ENCODE data around the gene TMEM25. TPM values are rescaled to one million over a fixed set of nuclear protein-coding genes. Genes with fewer than 3 reads are reported as not detected.

Gene TMEM25
- total and polyA plus RNA-seq, 2 of the 13 experiments (the other 11 are each of a cell fraction or from before 2014, with no cell fraction given), result 7.5 to 17.2 TPM

DNA sequence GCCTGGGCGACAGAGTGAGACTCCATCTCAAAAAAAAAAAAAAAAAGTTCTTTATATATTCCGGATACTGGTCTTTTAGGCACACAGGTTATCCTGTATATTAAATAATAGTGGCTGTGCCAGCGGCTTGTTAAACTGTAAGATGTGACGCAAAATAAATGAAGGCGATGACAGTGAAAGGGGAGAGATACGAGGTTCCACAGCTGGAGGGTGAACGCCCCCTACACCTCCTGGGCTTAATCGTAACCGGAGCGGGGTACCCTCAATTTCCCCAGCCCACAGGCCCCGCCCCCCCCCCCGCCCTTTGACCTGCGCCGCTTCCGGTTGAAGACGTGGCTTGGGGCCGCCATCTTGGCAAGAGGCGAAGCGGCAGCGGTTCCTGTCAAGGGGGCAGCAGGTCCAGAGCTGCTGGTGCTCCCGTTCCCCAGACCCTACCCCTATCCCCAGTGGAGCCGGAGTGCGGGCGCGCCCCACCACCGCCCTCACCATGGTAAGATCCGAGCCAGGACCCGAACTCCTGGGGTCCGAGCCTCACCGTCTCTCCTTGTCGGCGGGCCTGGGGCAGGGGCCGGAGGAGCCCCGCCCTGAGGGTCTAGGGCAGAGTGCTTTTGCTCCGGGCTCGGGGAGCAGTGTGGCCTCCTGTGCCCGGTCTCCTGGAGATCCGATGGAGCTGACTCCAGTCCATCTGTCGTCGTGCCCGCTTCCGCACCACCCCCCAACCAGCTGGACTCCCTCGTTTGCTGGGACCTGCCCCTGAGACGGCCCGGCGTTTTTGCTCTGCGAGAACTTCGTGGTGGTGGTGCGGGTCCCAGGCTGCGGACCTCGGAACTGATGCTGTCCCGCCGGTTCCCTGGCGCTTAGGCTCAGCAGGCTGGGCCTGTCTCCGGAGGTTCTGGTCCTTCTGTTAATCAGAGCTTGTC lies 41.3 kb downstream of the TMEM25 start, which contains the start of gene ARCN1 (continued):
- no peak for TF ChIP-seq ZNF10 (CRISPR knock-in tag; IDR thresholded peaks at IDR 0.05; ENCODE audit: borderline replicate concordance, low read depth)
- TF ChIP-seq ZNF136 (CRISPR knock-in tag; IDR thresholded peaks at IDR 0.05; ENCODE audit: low read depth), result no peak
- no peak for TF ChIP-seq TARDBP (CRISPR knock-in tag; IDR thresholded peaks at IDR 0.05)
- TF ChIP-seq MIER3 (CRISPR knock-in tag; IDR thresholded peaks at IDR 0.05; ENCODE audit: borderline replicate concordance), result no peak
- peak; percentile 27; the same call in 1 of the 2 replicates for TF ChIP-seq ZNF792 (CRISPR knock-in tag; IDR thresholded peaks at IDR 0.05)
- TF ChIP-seq ZFP90 (CRISPR knock-in tag; IDR thresholded peaks at IDR 0.05; ENCODE audit: borderline replicate concordance), result 0 out of 2 replicates have a peak, but pooled peaks have one; percentile 47
- no peak for TF ChIP-seq HNRNPUL1 (IDR thresholded peaks at IDR 0.05; ENCODE audit: low read depth, low read length)
- no peak for TF ChIP-seq ZNF672 (CRISPR knock-in tag; IDR thresholded peaks at IDR 0.05)
- TF ChIP-seq ZNF124 (CRISPR knock-in tag; IDR thresholded peaks at IDR 0.05), result no peak
- TF ChIP-seq ZBTB49 (CRISPR knock-in tag; IDR thresholded peaks at IDR 0.05; ENCODE audit: borderline replicate concordance), result no peak
- no peak for TF ChIP-seq ZNF20 (CRISPR knock-in tag; IDR thresholded peaks at IDR 0.05)
- no peak for TF ChIP-seq CERS6 (CRISPR knock-in tag; IDR thresholded peaks at IDR 0.05)
- TF ChIP-seq NFE2L1 (CRISPR knock-in tag; IDR thresholded peaks at IDR 0.05; ENCODE audit: borderline replicate concordance), result no peak
- TF ChIP-seq ZNF766 (CRISPR knock-in tag; IDR thresholded peaks at IDR 0.05; ENCODE audit: borderline replicate concordance), result no peak
- no peak for TF ChIP-seq ZNF589 (CRISPR knock-in tag; conservative IDR thresholded peaks at IDR 0.05)
- TF ChIP-seq ZFX (CRISPR knock-in tag; IDR thresholded peaks at IDR 0.05; ENCODE audit: low read depth), result peak; percentile 82
- TF ChIP-seq, protein P1, sequence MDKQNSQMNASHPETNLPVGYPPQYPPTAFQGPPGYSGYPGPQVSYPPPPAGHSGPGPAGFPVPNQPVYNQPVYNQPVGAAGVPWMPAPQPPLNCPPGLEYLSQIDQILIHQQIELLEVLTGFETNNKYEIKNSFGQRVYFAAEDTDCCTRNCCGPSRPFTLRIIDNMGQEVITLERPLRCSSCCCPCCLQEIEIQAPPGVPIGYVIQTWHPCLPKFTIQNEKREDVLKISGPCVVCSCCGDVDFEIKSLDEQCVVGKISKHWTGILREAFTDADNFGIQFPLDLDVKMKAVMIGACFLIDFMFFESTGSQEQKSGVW (CRISPR knock-in tag; IDR thresholded peaks at IDR 0.05; ENCODE audit: borderline replicate concordance), result no peak
- TF ChIP-seq ZNF281 (CRISPR knock-in tag; IDR thresholded peaks at IDR 0.05; ENCODE audit: borderline replicate concordance), result no peak
- no peak for TF ChIP-seq SIN3A (IDR thresholded peaks at IDR 0.05; ENCODE audit: borderline replicate concordance, low read depth, low read length)
- TF ChIP-seq ZNF891 (CRISPR knock-in tag; IDR thresholded peaks at IDR 0.05), result no peak

Measured in HepG2 (cell line).